ENCODE results near the gene CGGBP1.

Gene CGGBP1, protein sequence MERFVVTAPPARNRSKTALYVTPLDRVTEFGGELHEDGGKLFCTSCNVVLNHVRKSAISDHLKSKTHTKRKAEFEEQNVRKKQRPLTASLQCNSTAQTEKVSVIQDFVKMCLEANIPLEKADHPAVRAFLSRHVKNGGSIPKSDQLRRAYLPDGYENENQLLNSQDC

DNA sequence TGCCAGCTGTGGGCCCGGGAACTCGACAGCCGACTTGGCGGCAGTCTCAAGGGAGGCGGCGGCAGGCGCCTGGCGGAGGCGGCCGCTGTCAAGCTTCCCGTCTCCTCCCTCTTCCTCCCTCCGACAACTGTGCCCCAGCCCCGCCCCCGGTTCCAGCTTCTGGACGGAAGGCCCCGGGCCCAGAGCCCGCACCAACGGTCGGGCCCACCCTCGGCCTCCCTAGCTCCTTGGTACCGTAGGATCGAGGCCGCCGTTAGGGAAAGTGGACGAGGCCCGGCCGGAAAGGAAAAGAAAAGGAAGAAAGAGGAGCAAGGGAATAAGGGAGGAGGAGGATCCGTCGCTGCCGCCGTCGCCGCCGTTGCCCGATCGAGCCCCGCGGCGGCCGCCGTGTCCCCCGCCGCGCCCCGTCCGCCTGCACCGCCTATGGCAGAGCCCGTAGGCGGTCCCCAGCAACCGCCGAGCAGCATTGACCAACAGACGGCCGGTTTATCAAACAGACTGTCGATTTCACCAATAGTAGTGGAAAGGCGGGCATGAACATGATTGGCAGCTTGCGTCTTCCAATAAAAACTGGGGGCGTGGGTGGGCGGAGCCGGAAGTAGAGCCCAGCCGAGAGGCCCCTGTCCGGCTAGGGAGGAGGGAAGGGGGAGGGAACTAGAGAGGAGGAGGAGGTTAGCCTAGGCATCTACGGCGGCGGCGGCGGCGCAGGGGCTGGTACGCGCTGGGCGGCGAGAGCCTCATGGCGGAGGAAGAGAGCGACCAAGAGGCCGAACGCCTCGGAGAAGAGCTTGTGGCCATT lies at the start of gene CGGBP1, which contains the start of gene ZNF654:
CGGBP1 (minus strand) TSS at position 425 of the 799 bp plus-strand sequence. CDS start 3,029 bp downstream, outside the sequence.
ZNF654 (plus strand) TSS at position 675 of the 799 bp plus-strand sequence; CDS start at position 740, 65 bp downstream.
- peak; percentile 98 for DNase-seq (ENCODE audit: low read depth in 2 of 2)

DNA sequence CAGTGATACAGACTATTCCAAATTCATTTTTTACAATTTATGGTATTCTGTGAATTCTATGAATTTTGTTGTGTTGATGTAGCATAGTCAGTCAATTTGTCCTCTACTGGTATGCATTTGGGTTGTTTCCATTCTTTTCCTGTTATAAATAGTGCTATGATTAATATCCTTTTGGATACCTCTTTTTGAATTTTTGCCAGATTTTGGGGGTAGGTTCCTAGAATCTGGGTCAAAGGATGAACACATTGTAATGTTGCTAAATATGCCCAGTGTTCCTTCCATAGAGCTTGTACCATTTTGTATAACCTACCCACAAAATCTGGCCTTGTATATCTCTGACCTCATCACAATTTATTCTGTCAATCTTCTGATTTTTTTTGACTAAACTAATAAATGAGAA lies 46.5 kb upstream of the CGGBP1 start:
- no peak for DNase-seq (ENCODE audit: low read depth in 2 of 2)

DNA sequence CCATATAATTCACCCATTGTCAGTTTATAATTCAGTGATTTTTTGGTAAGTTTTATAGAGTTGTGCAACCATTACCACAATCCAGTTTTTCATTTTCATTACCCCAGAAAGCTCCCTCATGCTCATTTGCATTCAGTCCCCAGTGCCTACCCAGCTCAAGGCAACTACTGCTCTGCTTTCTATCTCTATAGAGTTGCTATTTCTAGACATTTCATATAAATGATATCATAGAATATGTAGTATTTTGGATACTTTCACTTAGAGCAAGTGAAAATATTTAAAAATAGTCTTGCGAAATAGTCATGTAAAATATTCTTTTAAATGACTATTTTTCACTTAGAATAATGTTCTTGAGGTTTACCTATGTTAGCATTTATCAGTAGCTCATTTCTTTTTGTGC lies 42.3 kb upstream of the CGGBP1 start:
- no peak for DNase-seq (ENCODE audit: low read depth in 2 of 2)

DNA sequence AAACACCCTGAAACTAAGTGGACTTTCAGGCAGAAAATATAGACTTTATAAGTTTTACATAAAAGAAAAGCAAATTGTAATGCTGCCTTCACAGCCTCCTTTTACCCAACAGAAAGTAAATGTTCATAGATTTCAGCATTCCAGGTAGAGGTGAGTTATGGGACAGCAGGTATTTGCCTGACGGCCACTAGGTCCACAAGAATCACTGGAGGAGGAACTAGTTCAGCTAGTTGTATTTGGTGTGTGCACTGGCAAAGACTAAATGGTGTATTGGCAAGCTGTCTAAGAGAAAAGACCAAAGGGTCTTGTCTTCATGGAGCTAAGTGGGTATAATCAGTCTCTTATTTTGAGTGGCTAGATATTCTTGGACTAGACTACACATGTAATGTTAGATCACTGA lies 34.5 kb upstream of the CGGBP1 start:
- DNase-seq (ENCODE audit: low read depth in 2 of 2) = no peak

DNA sequence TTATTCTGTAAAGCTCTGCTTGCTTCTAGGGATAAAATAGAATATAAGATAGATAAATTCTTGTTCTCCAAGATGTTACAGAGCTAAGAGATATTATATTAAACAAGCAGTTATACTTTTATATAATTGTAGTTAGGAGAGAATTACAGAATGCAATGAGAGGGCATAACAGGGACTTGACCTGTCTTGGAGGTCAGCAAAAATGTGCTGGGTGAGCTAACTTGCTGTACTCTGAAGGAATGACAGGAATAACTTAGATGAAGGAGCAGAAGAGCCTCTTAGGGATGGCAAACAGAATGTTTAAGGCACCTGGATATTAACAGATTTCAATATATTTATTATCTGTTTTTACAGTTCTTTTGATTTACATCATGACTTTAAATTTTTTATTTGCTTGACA lies 33.5 kb upstream of the CGGBP1 start:
- no peak for DNase-seq (ENCODE audit: low read depth in 2 of 2)

DNA sequence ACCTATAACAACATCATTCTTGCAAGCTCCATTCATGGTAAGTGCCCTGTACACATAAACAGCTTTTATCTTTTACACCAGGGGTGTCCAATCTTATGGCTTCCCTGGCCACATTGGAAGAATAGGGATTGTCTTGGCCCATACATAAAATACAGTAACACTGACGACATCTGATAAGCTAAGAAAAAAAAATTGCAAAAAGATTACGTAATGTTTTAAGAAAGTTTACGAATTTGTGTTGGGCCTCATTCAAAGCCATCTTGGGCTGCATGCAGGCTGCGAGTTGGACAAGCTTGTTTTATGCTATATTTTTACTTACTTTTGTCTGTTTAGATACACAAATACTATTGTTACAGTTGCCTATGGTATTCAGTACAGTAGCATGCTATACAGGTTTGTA lies 31.9 kb upstream of the CGGBP1 start:
- DNase-seq (ENCODE audit: low read depth in 2 of 2) = no peak

DNA sequence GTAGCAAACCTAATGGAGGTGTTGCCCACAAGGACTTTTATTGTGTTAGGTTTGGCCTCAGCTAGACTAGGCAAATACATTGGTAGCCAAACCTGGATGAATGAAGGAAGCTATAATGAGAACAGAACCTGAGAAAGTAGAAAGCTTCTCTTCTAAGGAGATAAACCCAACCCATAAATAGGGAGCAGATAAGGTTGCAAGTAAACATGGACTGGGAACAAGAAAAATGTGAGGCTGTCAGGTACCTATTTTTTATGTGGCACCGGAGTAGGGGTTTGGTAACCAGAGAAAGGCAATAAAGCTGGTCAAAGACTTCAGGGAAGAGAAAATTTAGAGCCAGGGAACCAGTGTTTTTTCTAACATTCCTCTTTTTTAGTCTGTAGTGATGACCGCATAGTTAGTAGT lies 25.3 kb upstream of the CGGBP1 start:
- no peak for DNase-seq (ENCODE audit: low read depth in 2 of 2)

DNA sequence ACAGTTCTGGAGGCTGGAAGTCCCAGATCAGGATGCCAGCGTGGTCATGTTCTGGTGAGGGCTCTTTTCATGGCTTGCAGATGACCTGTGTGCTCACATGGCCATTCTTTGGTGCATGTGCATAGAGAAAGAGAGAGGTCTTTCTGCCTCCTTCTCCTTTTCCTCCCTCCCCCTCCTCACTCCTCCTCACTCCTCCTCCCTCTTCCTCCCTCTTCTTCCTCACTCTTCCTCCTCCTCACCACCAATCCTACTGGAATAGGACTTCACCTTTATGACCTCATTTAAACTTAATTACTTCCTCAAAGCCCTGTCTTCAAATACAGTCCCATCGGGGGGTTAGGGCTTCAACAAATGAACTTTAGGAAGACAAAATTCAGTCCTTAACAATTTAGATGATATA lies 24.0 kb upstream of the CGGBP1 start:
- DNase-seq (ENCODE audit: low read depth in 2 of 2) = no peak

DNA sequence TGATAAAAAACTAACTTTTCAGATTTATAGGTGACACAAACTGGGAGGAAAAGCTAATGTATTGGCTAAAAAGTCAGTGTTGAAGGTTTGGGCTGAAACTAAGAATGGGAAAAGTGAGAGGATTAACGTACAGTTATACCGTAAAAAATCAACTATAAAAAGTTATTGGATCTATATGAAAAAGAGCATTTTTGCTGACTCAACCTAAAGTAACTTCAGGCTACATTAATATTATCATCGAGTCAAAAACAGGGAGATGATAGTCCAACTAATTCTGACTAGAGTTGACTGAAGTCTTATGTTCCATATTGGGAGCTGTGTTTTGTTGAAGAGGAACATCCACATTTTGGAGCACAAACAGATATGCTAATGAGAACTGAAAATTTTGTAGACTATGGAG lies 20.1 kb upstream of the CGGBP1 start:
- no peak for DNase-seq (ENCODE audit: low read depth in 2 of 2)

DNA sequence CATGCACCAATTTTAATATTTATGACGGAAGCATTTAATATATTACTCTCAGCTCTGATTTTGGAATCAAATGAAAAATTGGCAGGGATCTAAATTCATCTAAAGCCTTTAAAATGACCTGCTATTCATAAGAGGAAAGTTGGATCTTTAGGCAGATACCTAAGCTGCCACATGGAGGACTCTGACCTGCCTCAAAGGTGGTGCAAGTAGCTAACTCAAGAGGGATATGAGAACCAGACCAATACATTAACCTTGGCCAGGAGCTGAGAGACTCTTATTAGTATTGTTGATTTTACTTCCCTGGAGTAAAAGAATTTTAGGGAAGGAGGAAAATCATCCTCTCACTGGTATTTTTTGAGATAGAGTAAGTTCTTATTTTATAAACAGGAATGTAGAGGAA lies 17.9 kb upstream of the CGGBP1 start:
- DNase-seq (ENCODE audit: low read depth in 2 of 2) = no peak

DNA sequence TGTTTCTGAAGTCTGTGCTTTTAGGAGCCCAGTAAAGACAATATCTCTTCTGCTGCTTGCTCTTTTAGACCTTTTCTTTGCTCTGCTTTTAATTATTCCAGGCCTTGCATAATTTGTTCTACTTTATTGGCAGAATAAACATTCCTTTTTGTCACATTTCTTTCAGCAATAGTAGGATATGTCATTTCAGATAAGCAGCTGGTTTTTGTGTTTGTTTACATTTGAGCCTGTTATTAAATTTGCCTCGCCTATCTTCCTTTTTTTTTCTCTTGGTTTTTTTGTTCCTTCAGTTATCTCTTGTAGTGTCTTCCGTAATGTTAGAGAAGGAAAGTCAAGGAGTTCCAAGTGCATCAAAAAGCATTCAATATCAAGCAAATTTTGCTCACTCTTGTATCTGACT lies 16.7 kb upstream of the CGGBP1 start:
- DNase-seq (ENCODE audit: low read depth in 2 of 2) = no peak

DNA sequence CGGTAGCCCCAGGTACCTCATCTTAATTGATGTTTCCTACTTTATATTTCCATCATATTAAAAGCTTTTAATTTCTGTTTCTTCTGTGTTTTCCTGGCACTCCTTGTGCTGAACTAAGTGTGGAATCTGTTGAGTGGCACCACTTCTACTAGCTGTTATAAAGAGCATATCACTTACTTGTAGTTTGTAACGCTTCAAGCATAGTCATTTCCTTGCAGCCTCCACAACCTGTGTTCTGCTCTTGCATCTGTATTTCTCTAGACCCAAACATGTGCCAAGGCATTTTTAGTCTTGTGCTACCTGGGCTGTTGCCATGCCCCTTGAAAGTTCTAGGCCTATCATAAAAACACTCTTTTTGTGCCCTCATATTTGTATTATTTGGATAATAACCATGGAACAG lies 16.3 kb upstream of the CGGBP1 start:
- DNase-seq (ENCODE audit: low read depth in 2 of 2) = no peak

DNA sequence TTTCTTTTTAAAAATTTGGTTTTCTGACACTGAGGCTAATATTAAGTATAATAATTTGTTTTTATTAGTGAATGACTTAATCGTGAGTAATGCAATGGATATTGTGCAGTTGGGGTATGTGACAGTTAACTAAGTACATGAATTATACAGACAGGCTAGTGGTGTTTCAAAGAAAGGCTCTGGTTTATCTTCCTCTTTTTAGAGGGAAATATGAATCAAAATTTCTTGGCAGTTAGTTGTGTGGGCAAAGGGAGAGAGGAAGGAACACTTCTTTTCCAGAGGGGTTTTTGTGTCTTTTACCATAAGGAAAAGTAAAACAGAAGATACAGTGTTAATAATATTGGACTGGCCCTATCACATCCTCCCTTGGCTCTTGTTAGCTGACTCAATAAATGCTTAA lies 2.9 kb upstream of the CGGBP1 start:
- no peak for DNase-seq (ENCODE audit: low read depth in 2 of 2)

DNA sequence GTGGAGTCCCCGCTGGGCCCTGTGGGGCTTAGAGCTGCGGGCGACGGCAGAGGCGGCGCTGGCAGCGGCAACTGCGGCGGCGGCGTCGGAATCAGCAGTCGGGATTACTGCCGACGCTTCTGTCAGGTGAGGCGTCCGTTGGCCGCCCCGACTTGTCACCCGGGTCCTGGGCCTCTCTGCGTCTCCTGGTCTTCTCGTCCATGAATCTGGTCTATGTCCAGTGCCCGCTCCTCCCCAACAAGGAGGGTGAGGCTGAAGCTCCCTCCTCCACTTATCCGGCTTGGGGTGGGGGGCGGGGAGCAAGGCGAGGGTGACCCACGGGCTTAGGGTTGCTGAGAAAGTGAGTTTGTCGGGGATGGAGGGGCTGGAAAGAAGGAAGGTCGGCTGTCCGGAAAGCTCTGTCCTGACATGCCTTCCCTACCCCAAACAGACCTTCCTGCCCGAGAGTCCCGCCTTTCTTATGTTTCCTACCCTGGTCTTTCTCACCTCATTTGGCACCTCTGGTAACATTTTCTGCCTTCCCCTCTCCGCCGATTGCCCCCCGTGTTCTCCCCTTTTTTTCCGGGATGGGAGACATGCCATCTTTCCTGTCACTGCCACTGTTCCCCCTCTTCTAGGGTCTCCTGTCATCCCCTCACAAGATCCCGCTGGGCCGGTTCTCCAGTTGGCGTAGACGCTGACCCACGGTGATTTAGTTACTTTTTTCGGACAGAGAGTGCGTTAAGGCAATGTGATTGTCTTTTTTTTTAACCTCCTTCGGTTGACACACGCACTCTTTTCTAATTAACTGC lies 770 bp upstream of the CGGBP1 start:
- no peak for DNase-seq (ENCODE audit: low read depth in 2 of 2)

DNA sequence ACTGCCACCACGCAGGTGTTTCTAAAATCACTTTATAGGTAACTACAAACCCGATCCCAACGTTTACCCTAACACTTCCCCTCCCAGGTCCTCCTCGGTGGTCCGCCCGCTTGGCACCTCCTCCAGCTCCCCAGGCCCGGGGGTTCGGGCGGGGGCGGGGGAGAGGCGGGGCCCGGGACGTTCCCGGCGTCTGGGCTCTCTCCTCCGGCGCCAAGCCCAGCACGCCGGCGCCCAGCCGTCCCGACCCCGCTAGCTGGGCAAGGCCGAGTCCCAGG lies 562 bp downstream of the CGGBP1 start:
- DNase-seq (ENCODE audit: low read depth in 2 of 2) = no peak

DNA sequence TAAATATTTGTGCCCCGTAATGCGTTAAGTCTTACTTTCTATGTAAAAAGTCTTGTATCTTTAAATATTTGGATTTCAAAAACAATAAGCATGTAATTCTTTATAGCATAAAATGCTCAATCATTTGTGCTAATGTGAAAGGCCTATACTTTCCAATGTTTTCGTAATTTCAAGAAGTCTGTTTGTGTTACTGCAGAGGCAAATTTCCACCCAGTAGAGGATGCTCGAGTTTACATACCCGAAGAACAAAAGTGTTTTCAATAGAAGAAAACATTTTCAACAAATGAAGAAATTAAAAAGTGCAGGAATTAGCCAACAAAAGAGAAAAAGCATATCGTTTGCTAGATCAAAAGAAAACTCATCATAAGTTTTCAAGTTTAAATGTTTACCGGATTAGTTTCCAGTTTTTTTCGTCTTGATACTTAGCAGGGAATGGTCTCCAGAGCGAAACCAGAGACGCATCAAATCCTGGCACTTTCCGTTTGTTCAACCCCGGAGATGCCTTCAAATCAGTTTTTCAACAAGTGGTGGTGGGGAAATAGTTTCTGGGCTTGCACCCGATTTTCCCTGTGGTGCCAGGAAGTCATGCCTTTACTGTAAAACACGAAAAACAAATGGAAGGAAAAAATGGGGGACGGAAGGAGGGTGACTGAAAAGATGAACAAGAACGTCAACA lies 1.0 kb downstream of the CGGBP1 start:
- no peak for DNase-seq (ENCODE audit: low read depth in 2 of 2)

DNA sequence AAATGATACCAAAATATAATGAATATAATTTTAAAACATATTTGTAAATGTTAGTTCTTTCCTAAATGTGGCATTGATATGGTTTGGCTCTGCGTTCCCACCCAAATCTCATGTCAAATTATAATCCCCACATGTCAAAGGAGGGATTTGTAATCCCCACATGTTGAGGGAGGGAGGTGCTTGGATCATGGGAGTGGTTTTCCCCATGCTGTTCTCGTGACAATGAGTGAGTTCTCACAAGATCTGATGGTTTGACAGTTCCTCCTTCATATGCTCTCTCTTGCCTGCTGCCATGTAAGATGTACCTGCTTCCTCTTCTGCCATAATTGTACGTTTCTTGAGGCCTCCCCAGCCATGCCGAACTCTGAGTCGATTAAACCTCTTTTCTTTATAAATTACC lies 12.0 kb downstream of the CGGBP1 start:
- no peak for DNase-seq (ENCODE audit: low read depth in 2 of 2)

DNA sequence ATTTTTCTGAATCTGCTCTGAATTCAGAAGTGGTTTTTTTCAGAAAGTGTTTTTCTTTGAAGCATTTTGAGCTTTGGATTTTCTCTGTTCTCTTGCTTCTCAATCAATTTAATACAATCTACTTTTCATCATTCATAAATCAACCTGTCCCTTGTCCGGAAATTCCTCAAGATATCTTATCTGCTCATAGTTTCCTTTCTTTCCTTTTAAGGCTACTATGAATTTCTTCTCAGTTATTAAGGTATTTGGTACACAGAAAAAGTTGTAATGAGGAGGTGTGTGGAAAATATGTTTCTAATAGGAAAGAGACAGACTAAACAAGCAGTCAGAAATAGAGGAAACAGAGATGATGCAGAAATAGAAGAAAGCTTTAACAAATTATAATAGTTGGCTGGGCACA lies 14.4 kb downstream of the CGGBP1 start:
- no peak for DNase-seq (ENCODE audit: low read depth in 2 of 2)

DNA sequence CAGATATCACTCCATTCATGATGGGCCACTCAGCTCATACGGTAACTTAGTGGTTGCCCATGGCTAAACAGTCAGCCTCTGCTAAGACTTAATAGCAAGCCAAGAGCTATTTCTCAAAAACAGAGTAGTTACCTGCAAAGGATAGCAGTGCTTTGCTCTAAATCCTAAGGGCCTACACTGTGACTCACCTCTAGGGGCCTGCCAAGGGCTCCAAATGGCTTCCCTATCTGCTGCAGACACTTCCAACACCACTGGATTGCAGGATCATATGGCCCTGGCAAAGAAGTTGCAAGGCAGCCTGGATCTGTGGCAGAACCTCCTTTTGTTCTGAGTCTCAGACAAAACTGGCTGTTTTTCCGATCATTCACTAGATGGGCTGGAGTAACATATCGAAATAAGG lies 17.8 kb downstream of the CGGBP1 start:
- DNase-seq (ENCODE audit: low read depth in 2 of 2) = no peak

DNA sequence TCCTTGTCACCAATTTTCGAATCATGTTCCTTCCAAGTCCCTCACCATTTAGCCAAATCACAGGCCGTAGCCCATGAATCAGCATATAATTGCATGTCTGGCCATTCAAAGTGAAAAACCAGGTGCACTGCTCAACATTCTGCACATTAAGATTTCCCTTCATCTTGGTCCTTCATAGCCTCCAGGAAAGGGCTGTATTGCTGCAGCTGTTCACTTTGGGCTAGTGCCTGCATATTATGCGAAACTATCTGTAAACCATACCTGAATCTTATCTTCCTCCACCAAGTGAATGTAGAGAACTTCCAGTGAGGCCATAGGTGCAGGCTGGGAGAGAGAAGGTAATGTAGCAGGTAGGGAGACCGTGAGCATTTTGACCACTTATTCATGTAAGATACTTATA lies 18.3 kb downstream of the CGGBP1 start:
- no peak for DNase-seq (ENCODE audit: low read depth in 2 of 2)

DNA sequence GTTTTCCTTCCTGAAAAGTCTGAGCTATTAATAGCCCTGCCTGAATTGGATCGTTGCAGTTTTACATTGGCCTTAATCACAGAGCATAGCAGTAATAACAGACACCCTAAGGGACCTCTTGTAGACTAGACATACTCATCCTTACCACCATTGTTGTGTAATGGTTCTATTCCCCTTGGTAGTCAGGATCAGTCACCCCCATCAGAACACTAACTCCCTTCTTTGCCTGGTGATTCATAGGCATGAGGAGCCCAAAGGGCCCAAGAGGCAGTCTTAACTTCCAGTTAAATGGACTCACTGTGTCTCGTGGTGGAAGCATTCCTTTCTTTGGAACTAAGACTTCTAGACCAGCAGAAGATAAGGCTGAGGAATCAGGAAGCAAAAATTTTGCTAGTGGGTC lies 20.2 kb downstream of the CGGBP1 start:
- DNase-seq (ENCODE audit: low read depth in 2 of 2) = no peak

DNA sequence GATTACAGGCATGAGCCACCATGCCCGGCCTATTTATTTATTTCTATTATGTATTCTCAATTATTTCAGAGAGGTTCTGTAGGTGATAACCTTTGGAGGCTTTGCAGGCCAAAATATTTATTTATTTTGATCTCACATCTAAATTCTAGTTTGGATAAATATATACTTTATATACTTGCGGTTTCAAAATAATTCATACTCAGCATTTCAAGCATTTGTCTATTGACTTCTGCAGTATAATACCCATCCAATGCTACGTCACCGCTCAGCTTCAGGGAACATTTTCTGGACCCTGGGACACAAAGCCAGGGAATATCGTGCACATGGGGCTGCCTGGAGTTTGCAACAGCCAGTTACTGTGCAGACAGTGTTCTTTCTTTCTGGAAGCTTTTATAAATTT lies 22.6 kb downstream of the CGGBP1 start:
- DNase-seq (ENCODE audit: low read depth in 2 of 2) = no peak

Data from stimulated activated CD4-positive, alpha-beta T cell treated with anti-CD3 and anti-CD28 coated beads, Interleukin-4, amount 100 ng/mL, for 48 hours (primary cell).